ENCODE measurements around the gene FBLN7.
"Not testable (repeated sequence)": the region's sequence is repeated elsewhere in the genome, so short reads cannot be mapped to it uniquely, and the experiment has no call there.

Gene FBLN7

DNA sequence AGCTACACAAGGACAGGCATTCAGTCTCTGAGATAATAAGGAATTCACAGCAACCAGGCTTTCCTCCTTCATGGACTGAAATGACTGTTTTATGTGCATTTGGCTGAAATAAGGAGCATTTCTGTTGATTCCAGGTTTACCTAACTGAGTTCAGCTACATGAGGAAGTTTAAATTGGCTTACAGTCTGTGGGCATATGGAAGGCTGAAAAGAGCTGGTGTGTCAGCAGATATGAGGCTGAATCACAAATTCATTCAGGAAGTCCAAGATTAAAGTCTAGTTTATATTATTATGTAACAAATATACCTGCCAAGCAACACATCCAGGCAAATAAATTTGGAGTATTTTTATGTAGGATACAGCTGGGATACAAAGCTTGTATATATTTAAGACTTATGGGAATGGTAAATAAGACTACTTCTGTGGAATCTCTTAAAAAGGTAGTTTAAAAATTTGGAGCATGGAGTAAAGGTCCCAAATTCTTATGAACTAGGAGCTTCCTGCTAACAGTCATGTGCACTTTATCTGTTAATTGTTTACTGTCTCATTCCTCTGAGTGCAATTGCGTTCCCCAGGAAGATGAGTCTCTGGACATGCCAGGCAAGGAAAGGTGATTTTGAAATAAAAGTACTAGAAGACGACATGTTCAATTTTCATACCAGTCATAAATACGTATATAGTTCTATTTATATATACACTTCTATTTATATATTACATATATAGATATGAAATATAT is 63.7 kb downstream of the FBLN7 start:
- no peak overlapping the region for H3K4me3 ChIP-seq
- H3K27ac ChIP-seq = no peak overlapping the region

DNA sequence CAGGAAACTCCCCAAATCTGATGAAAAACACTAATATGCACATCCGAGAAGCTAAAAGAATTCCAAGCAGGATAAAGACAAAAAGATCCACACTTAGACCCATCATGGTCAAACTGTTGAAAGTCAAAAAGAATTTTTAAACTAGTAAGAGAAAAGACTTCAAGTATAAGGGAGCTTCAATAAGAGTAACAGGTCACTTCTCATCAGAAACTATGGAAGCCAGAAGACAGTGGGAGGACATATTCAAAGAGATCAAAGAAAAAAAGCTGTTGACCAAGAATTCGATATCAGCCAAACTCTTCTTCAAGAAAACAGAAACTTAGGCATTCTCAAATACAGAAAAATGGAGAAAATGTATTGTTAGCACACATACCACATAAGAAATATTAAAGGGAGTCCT is 66.2 kb downstream of the FBLN7 start:
- no peak overlapping the region for H3K4me3 ChIP-seq

DNA sequence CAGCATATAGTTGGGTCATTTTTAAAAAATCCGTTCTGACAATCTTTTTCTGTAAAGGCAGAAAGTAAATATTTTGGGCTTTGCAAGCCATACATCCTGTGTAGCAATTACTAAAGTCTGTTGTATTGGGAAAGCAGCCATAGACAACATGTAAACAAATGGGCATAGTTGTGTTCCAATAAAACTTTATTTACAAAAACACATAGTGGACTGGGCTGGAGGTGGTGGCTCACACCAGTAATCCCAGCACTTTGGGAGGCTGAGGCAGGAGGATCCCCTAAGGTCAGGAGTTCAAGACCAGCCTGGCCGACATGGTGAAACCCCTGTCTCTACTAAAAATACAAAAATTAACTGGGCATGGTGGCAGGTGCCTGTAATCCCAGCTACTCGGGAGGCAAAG is 69.7 kb downstream of the FBLN7 start:
- not testable (repeated sequence) for H3K4me3 ChIP-seq, H3K27ac ChIP-seq

More for the DNA sequence above, 66.2 kb downstream of the FBLN7 start:
- H3K27ac ChIP-seq = no peak overlapping the region

DNA sequence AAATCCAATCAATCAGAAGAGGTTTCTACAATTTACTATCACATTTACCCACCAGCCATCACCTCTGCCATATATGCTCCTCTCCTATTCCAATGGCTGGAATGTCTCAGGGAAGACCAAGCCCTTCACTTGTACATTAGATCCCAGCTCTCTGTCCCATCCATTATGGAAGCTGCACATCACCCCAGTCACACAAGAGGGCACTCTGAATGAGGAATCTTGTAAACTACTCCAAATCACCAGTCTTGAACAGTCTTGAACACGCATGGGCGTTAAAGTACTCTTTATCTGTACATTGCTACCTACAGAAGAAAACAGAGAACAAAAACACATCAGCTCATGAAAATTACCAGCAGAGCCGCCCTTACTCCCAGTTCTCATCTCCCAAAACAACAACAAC is 78.0 kb downstream of the FBLN7 start:
- Histone ChIP-seq H3K4me3 (no peak overlapping the region), H3K27ac (no peak overlapping the region)

DNA sequence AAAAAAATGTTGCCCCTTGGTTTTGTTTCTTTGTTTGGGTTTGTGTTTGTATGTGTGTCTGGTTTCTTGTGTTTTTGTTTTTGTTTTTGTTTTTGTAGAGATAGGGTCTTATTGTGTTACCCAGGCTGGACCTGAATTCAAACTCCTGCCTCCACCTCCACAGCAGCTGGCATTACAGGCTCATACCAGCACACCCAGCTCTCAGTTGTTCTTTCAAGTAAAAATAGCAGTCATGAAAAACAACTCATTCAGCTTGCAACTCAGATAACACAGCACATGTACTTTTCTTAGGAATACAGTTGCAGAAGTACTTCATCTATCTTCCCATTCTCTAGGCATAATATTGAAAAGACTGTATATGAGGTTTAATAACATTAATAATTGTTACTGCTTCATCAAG is 79.7 kb downstream of the FBLN7 start:
- Histone ChIP-seq H3K27ac (no peak overlapping the region), H3K4me3 (no peak overlapping the region)

DNA sequence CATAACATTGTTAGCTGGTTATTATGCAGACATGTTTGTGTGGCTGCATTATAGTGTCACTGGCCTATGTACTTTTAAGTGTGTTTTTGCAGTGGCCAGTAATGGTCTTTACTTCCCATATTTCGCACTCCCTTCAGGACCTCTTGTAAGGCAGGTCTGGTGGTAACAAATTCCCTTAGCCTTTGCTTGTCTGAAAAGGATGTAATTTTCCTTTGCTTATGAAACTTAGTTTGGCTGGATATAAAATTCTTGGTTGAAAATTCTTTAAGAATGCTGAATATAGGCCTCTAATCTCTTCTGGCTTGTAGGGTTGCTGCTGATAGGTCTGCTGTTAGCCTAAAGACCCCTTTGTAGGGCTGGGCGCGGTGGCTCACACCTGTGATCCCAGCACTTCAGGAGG is 82.0 kb downstream of the FBLN7 start:
- Histone ChIP-seq H3K27ac (no peak overlapping the region), H3K4me3 (no peak overlapping the region)

DNA sequence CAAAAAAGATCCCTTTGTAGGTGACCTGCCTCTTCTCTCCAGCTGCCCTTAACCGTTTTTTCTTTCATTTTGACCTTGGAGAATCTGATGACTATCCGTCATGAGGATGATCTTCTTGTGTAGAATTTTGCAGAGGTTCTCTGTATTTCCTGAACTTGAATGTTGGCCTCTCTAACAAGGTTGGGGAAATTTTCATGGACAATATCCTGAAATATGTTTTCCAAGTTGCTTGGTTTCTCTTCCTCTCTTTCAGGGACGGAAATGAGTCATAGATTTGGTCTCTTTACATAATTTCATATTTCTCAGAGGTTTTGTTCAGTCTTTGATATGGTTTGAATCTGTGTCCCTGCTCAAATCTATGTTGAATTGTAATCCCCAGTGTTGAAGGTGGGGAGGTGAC is 82.6 kb downstream of the FBLN7 start:
- H3K4me3 ChIP-seq = no peak overlapping the region

DNA sequence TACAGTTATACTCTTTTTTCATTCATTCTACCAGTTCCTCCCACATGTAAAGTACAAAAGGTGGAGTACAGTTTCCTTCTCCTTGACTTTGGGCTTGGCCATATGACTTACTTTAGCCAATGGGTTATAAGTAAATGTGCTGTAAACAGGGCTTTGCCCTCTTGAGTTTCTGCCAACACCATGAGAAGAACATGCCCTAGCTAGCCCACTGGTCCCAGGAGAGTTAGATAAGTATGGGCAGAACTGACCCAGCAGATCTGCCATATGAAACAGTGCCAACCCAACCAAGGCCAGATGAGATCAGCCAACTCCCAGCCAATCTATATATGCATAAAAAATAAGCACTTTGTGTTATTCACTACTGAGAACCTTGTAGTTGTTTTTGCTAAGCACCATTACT is 91.2 kb downstream of the FBLN7 start:
- no peak overlapping the region for H3K4me3 ChIP-seq
- no peak overlapping the region for H3K27ac ChIP-seq

More for the DNA sequence above, 82.6 kb downstream of the FBLN7 start:
- H3K27ac ChIP-seq = no peak overlapping the region

DNA sequence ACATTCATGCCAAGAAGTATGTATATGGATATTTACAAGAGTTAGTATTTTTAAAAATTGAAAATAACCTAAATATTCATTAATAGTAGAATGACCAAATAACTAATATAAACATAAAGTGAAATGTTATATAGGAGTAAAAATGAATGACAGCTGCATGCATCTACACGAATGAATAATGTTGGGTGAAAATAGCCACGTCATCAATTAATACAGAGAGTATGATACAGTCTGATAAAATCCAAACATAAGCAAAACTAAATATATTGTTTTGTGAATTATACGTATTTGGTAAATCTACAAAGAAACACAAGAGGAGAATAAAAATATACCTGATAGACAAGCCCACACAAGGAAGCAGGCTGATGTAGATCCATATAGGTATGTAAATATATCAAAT is 92.2 kb downstream of the FBLN7 start:
- Histone ChIP-seq H3K27ac (no peak overlapping the region), H3K4me3 (no peak overlapping the region)

All from skin epidermis (tissue), 12 donors.